HCT116 (cell line): ENCODE results near the gene TMTC1. TPM values are rescaled to one million over a fixed set of nuclear protein-coding genes. Genes with fewer than 3 reads are reported as not detected.

Source experiments
- ATAC-seq: fragments of 200-7000 bp; cut with Tn5 transposase; 2 replicates; pipeline ENCODE4 v1.9.1; 2020; ENCODE audit warnings: mild to moderate bottlenecking, moderate library complexity
- BruUV-seq: library from RNA; stranded (reverse); fragments of 400-500 nt; replicated peaks from 2 replicates; lab custom pipeline; 2021; lab: Mats Ljungman, UMichigan
- CTCF ChIA-PET: fragments of 300-600 bp; sonication (Branson Sonifier 250); formaldehyde crosslinking; loops from one replicate; lab custom pipeline; 2021; ENCODE audit warnings: antibody characterized with exemption; lab: Charles Lee
- POLR2A ChIA-PET: fragments of 300-600, 350-600 bp; sonication (Branson Sonifier 250); formaldehyde crosslinking; loops from one replicate; lab custom pipeline; 2021; ENCODE audit warnings: antibody characterized with exemption; lab: Charles Lee
- RAD21 ChIA-PET, 2 experiments: fragments of 300-600 bp; sonication (Branson Sonifier 250); formaldehyde crosslinking; loops; one replicate each; lab custom pipeline; 2023; ENCODE audit warnings: low total read pairs in 2 of 2; ENCODE audit not compliant: uncharacterized antibody in 2 of 2, unreplicated experiment in 2 of 2, low non-redundant PET in 1 of 2; lab: Charles Lee
- DNase-seq: peaks from one replicate; pipeline ENCODE4 v3.0.0-alpha.2; 2010; ENCODE audit warnings: low read depth, low spot score
- H2AFZ ChIP-seq: fragments of 200-600 bp; shearing (Covaris generic), sonication (generic); 2 replicates; pipeline ENCODE4 v1.6.1; 2017; ENCODE audit warnings: low read depth, mixed run types, mixed read lengths, antibody characterized with exemption, low read length; ENCODE audit not compliant: poor library complexity, severe bottlenecking
- H3K27ac ChIP-seq: 2 replicates; pipeline ENCODE4 v1.5.1; 2012; ENCODE audit warnings: low read depth, low read length
- H3K27me3 ChIP-seq: fragments of 200-600 bp; sonication (generic); 2 replicates; pipeline ENCODE4 v1.6.1; 2016; ENCODE audit warnings: mixed run types, low read length, mixed read lengths; ENCODE audit not compliant: insufficient read depth
- H3K36me3 ChIP-seq, 2 experiments: fragments of 200-500 bp in 1 of 2; fragments of 200-600 bp in 1 of 2; sonication (Bioruptor generic) in 1 of 2; sonication (generic) in 1 of 2; 2 replicates each; pipeline versions ENCODE4 v1.5.1 to v1.6.1; 2014 to 2016; ENCODE audit warnings: low read length in 2 of 2, inconsistent platforms in 1 of 2, mixed read lengths in 1 of 2, mixed run types in 1 of 2; ENCODE audit not compliant: insufficient read depth in 2 of 2, control insufficient read depth in 1 of 2
- H3K4me1 ChIP-seq, 2 experiments: fragments of 200-600 bp in 1 of 2; sonication (generic) in 1 of 2; 2 replicates each; pipeline versions ENCODE4 v1.5.1 to v1.6.1; 2012 to 2017; ENCODE audit warnings: low read length in 2 of 2, inconsistent platforms in 1 of 2, mild to moderate bottlenecking in 1 of 2, mixed read lengths in 1 of 2, mixed run types in 1 of 2, moderate library complexity in 1 of 2; ENCODE audit not compliant: insufficient read depth in 2 of 2, control insufficient read depth in 1 of 2
- H3K4me2 ChIP-seq: fragments of 200-600 bp; sonication (generic); 2 replicates; pipeline ENCODE4 v1.6.1; 2017; ENCODE audit warnings: mixed run types, low read length, mixed read lengths
- H3K4me3 ChIP-seq, 2 experiments: fragments of 200-600 bp in 1 of 2; sonication (generic) in 1 of 2; replicated peaks in 1 of 2; 2 replicates each; pipeline ENCODE4 v1.5.1; 2011 to 2016; ENCODE audit warnings: low read length in 2 of 2, control low read depth in 1 of 2, low read depth in 1 of 2, mild to moderate bottlenecking in 1 of 2, mixed read lengths in 1 of 2, mixed run types in 1 of 2
- H3K79me2 ChIP-seq: fragments of 200-600 bp; sonication (generic); 2 replicates; pipeline ENCODE4 v1.6.1; 2017; ENCODE audit warnings: mild to moderate bottlenecking, mixed run types, low read length, moderate library complexity, mixed read lengths; ENCODE audit not compliant: insufficient read depth
- H3K9ac ChIP-seq: fragments of 200-600 bp; sonication (generic); 2 replicates; pipeline ENCODE4 v1.6.1; 2016; ENCODE audit warnings: low read length, mixed read lengths
- H3K9me2 ChIP-seq: fragments of 200-600 bp; sonication (generic), shearing (Covaris generic); 2 replicates; pipeline ENCODE4 v1.6.1; 2017; ENCODE audit warnings: mixed run types, mild to moderate bottlenecking, moderate library complexity; ENCODE audit not compliant: insufficient read depth
- H3K9me3 ChIP-seq, 2 experiments: fragments of 200-500 bp in 1 of 2; fragments of 200-600 bp in 1 of 2; sonication (Bioruptor generic) in 1 of 2; sonication (generic) in 1 of 2; 2 replicates each; pipeline ENCODE4 v1.6.1; 2014 to 2017; ENCODE audit warnings: low read length in 2 of 2, mixed read lengths in 2 of 2, inconsistent platforms in 1 of 2, low read depth in 1 of 2, mild to moderate bottlenecking in 1 of 2, mixed run types in 1 of 2, moderate library complexity in 1 of 2; ENCODE audit not compliant: control insufficient read depth in 1 of 2, insufficient read depth in 1 of 2
- H4K20me1 ChIP-seq: fragments of 200-600 bp; sonication (generic), shearing (Covaris generic); 2 replicates; pipeline ENCODE4 v1.6.1; 2017; ENCODE audit warnings: mixed run types, mild to moderate bottlenecking, moderate library complexity; ENCODE audit not compliant: insufficient read depth
- CBX3 ChIP-seq: IDR thresholded peaks from 2 replicates; pipeline ENCODE4 v1.6.1; 2012; ENCODE audit warnings: low read depth
- CEBPB ChIP-seq: IDR thresholded peaks from 2 replicates; pipeline ENCODE4 v1.6.1; 2012; ENCODE audit warnings: low read depth
- ELF1 ChIP-seq: IDR thresholded peaks from 2 replicates; pipeline ENCODE4 v1.6.1; 2012; ENCODE audit warnings: low read depth, borderline replicate concordance
- EZH2 ChIP-seq: fragments of 200-600 bp; sonication (generic); IDR thresholded peaks from 2 replicates; pipeline ENCODE4 v1.6.1; 2017; ENCODE audit warnings: antibody characterized with exemption, mixed run types
- EZH2phosphoT487 ChIP-seq: fragments of 200-600 bp; IDR thresholded peaks from 2 replicates; pipeline ENCODE4 v1.6.1; 2018; ENCODE audit warnings: antibody characterized with exemption, borderline replicate concordance
- FOSL1 ChIP-seq: IDR thresholded peaks from 2 replicates; pipeline ENCODE4 v1.6.1; 2012; ENCODE audit warnings: low read depth
- JUND ChIP-seq: IDR thresholded peaks from 2 replicates; pipeline ENCODE4 v1.6.1; 2012
- POLR2AphosphoS5 ChIP-seq: IDR thresholded peaks from 2 replicates; pipeline ENCODE4 v1.6.1; 2011; ENCODE audit warnings: mild to moderate bottlenecking, low read depth, low read length, moderate library complexity
- RAD21 ChIP-seq: IDR thresholded peaks from 2 replicates; pipeline ENCODE4 v1.6.1; 2012; ENCODE audit warnings: low read depth, mild to moderate bottlenecking
- SIN3A ChIP-seq: IDR thresholded peaks from 2 replicates; pipeline ENCODE4 v1.6.1; 2012; ENCODE audit warnings: low read depth
- SP1 ChIP-seq: IDR thresholded peaks from 2 replicates; pipeline ENCODE4 v1.6.1; 2012; ENCODE audit warnings: low read depth
- SRF ChIP-seq: IDR thresholded peaks from 2 replicates; pipeline ENCODE4 v1.6.1; 2012; ENCODE audit warnings: low read depth
- TCF7L2 ChIP-seq: IDR thresholded peaks from 2 replicates; pipeline ENCODE4 v1.7.0; 2011; ENCODE audit warnings: borderline replicate concordance, inconsistent platforms; ENCODE audit not compliant: insufficient read depth, insufficient read length; ENCODE audit errors: extremely low read depth
- YY1 ChIP-seq: IDR thresholded peaks from 2 replicates; pipeline ENCODE4 v1.6.1; 2011; ENCODE audit warnings: low read length, low read depth, moderate library complexity, mild to moderate bottlenecking; ENCODE audit not compliant: insufficient replicate concordance; ENCODE audit errors: extremely low read depth
- intact Hi-C: fragments of 100-400 bp; cut with micrococcal nuclease; formaldehyde crosslinking; loops from 2 replicates; pipeline ENCODE4 v1.10.0; 2022
- total RNA-seq: library from RNA; stranded (reverse); gene quantifications from one replicate; pipeline ENCODE4 v1.2.1, GENCODE V29; 2021; ENCODE audit not compliant: unreplicated experiment
- TF ChIP-seq, protein P1 (sequence below): IDR thresholded peaks from 2 replicates; pipeline ENCODE4 v1.6.1; 2012; ENCODE audit warnings: low read depth
- TF ChIP-seq, protein P2 (sequence below), 3 experiments: fragments of 200-600 bp in 1 of 3; sonication (generic) in 1 of 3; IDR thresholded peaks in 2 of 3; conservative IDR thresholded peaks in 1 of 3; 2 replicates each; pipeline ENCODE4 v1.5.1; 2012 to 2017; ENCODE audit warnings: low read depth in 2 of 3, low read length in 2 of 3, antibody characterized with exemption in 1 of 3, borderline replicate concordance in 1 of 3, control low read depth in 1 of 3, mild to moderate bottlenecking in 1 of 3, mixed read lengths in 1 of 3, mixed run types in 1 of 3, moderate library complexity in 1 of 3; ENCODE audit not compliant: insufficient read depth in 1 of 3

TMTC1 gene
- total RNA-seq, 1 experiment from 2014 or later, result 2.0 TPM

DNA sequence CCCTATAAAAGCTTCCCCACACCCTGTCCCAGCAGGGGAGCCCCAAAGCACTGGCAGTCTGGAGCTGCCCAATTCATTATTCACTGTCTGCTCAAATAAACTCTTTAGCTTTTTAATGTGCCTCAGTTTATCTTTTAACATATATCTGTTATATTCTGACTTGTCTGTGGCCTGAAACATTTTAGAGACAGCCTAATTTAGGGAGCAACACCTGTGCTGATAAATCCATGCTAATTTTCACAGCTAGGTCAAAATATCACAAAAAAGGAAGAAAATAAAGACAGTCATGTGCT lies 32.9 kb downstream of the TMTC1 start (continued):
- no peak for TF ChIP-seq YY1

DNA sequence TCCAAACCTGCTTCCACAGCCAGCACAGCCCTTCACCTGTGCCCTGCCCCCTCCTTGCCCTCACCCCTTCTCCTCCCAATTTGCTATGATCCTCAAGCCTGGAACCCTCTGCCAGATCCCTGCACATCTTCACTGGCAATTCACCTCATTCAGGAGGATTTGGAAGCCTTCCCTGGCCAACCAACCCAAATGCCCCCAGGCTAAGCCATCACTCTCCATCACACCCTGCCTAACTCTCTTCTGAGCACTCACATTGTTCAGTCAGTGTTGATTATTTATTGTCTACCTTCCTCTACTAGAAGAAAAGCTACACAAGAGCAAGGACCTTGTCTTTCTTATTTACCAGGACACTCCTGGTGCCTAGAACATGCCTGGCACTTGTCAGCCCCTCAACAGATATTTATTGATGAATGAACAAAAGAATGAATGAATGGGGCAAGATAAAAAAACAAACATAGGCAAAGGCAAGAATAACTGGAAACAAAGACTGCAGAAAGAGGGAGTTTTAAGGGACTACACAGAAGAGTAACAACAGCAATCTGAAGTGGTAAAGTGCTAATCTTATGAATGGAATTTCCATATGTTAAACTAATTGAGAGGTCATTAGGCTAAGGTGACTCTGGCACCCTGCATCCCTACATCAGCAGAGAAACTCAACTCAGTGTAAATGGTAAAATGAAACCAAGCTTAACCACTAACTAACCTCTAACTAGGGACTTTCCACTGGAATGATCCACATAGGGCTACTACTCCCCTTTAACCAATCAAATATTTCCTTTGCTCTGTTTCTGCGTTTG lies 33.4 kb downstream of the TMTC1 start:
- RAD21 ChIA-PET, result no interaction called here
- no peaks in the 10 kb centered on the region for H3K9me3 ChIP-seq
- H3K36me3 ChIP-seq, result no peaks in the 10 kb centered on the region
- no TSS peak for BruUV-seq
- no peaks in the 10 kb centered on the region for H3K79me2 ChIP-seq
- TF ChIP-seq SP1, result no peak
- no peak for TF ChIP-seq SRF
- TF ChIP-seq YY1, result no peak
- no peak for TF ChIP-seq ELF1
- TF ChIP-seq POLR2AphosphoS5, result no peak
- TF ChIP-seq, protein P1, sequence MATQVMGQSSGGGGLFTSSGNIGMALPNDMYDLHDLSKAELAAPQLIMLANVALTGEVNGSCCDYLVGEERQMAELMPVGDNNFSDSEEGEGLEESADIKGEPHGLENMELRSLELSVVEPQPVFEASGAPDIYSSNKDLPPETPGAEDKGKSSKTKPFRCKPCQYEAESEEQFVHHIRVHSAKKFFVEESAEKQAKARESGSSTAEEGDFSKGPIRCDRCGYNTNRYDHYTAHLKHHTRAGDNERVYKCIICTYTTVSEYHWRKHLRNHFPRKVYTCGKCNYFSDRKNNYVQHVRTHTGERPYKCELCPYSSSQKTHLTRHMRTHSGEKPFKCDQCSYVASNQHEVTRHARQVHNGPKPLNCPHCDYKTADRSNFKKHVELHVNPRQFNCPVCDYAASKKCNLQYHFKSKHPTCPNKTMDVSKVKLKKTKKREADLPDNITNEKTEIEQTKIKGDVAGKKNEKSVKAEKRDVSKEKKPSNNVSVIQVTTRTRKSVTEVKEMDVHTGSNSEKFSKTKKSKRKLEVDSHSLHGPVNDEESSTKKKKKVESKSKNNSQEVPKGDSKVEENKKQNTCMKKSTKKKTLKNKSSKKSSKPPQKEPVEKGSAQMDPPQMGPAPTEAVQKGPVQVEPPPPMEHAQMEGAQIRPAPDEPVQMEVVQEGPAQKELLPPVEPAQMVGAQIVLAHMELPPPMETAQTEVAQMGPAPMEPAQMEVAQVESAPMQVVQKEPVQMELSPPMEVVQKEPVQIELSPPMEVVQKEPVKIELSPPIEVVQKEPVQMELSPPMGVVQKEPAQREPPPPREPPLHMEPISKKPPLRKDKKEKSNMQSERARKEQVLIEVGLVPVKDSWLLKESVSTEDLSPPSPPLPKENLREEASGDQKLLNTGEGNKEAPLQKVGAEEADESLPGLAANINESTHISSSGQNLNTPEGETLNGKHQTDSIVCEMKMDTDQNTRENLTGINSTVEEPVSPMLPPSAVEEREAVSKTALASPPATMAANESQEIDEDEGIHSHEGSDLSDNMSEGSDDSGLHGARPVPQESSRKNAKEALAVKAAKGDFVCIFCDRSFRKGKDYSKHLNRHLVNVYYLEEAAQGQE, result no peak
- no peak for TF ChIP-seq SIN3A
- no peak for TF ChIP-seq RAD21
- no peak for TF ChIP-seq EZH2phosphoT487
- TF ChIP-seq, protein P2, sequence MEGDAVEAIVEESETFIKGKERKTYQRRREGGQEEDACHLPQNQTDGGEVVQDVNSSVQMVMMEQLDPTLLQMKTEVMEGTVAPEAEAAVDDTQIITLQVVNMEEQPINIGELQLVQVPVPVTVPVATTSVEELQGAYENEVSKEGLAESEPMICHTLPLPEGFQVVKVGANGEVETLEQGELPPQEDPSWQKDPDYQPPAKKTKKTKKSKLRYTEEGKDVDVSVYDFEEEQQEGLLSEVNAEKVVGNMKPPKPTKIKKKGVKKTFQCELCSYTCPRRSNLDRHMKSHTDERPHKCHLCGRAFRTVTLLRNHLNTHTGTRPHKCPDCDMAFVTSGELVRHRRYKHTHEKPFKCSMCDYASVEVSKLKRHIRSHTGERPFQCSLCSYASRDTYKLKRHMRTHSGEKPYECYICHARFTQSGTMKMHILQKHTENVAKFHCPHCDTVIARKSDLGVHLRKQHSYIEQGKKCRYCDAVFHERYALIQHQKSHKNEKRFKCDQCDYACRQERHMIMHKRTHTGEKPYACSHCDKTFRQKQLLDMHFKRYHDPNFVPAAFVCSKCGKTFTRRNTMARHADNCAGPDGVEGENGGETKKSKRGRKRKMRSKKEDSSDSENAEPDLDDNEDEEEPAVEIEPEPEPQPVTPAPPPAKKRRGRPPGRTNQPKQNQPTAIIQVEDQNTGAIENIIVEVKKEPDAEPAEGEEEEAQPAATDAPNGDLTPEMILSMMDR (IDR thresholded peaks at IDR 0.05 in 2 of 3, conservative IDR thresholded peaks at IDR 0.05 in 1 of 3; ENCODE audit: borderline replicate concordance in 1 of 3, insufficient read depth in 1 of 3, low read depth in 2 of 3, low read length in 2 of 3), result no peak
- TF ChIP-seq CBX3, result no peak
- TF ChIP-seq EZH2, result no peak
- TF ChIP-seq FOSL1, result no peak
- TF ChIP-seq CEBPB, result no peak
- TF ChIP-seq JUND, result no peak
- TF ChIP-seq TCF7L2, result no peak
- ATAC-seq, result no peak
- H3K9ac ChIP-seq, result no peak overlapping the region
- no peak overlapping the region for H3K4me3 ChIP-seq
- no peaks in the 10 kb centered on the region for H4K20me1 ChIP-seq
- DNase-seq, result no peak
- no peak overlapping the region for H3K27ac ChIP-seq
- intact Hi-C loops, result no loop called here
- no peak overlapping the region for H2AFZ ChIP-seq
- H3K27me3 ChIP-seq, result no peaks in the 10 kb centered on the region
- H3K4me1 ChIP-seq, result no peaks in the 10 kb centered on the region
- no peaks in the 10 kb centered on the region for H3K9me2 ChIP-seq
- H3K4me2 ChIP-seq, result no peak overlapping the region
- POLR2A ChIA-PET, result no interaction called here
- CTCF ChIA-PET, result no interaction called here
